Glutamatergic neuron (in vitro differentiated cells): ENCODE measurements around the gene TIAL1. TPM values are rescaled to one million over a fixed set of nuclear protein-coding genes. Genes with fewer than 3 reads are reported as not detected.
A peak's percentile ranks its signal among the peaks of the same experiment; 100 is the strongest.

Experiments used
- DNase-seq: peaks from one replicate; pipeline ENCODE4 v3.0.0; 2022
- H3K27ac Mint-ChIP-seq: one replicate; pipeline ENCODE4 v1.8.0; 2020; ENCODE audit warnings: mild to moderate bottlenecking, mixed read lengths, inconsistent platforms; ENCODE audit not compliant: unreplicated experiment
- H3K27me3 Mint-ChIP-seq: one replicate; pipeline ENCODE4 v1.8.0; 2020; ENCODE audit warnings: mild to moderate bottlenecking, moderate library complexity, mixed read lengths, inconsistent platforms; ENCODE audit not compliant: unreplicated experiment
- H3K36me3 Mint-ChIP-seq: one replicate; pipeline ENCODE4 v1.8.0; 2020; ENCODE audit warnings: mild to moderate bottlenecking, mixed read lengths, inconsistent platforms; ENCODE audit not compliant: unreplicated experiment
- H3K4me1 Mint-ChIP-seq: one replicate; pipeline ENCODE4 v1.8.0; 2020; ENCODE audit warnings: mild to moderate bottlenecking, low read depth, mixed read lengths, inconsistent platforms; ENCODE audit not compliant: unreplicated experiment
- H3K4me3 Mint-ChIP-seq: one replicate; pipeline ENCODE4 v1.8.0; 2020; ENCODE audit warnings: mild to moderate bottlenecking, mixed read lengths, inconsistent platforms; ENCODE audit not compliant: unreplicated experiment
- H3K9me3 Mint-ChIP-seq: one replicate; pipeline ENCODE4 v1.8.0; 2020; ENCODE audit warnings: mild to moderate bottlenecking, moderate library complexity, mixed read lengths, inconsistent platforms; ENCODE audit not compliant: unreplicated experiment
- long read RNA-seq: library from polyadenylated mRNA; unstranded; transcript quantifications from one replicate; pipeline ENCODE4 v2.0.0, GENCODE V29; 2020; ENCODE audit not compliant: unreplicated experiment
- total RNA-seq: library from RNA; stranded (reverse); fragmentation: NEBNext Ultra II Directional; extraction: Animal tissue kit (Norgen Biotek cat#: 25700); gene quantifications from one replicate; pipeline ENCODE4 v1.2.1, GENCODE V29; 2021; ENCODE audit not compliant: unreplicated experiment
- TF ChIP-seq, protein P1 (sequence below): fragments of 200-600 bp; sonication (generic); IDR thresholded peaks from one replicate; pipeline ENCODE4 v1.5.0; 2021; ENCODE audit not compliant: partially characterized antibody, unreplicated experiment

TIAL1 gene
- total RNA-seq = 216 TPM
- long read RNA-seq, full-length matches to known transcripts = 6 of 13 reads
- long read RNA-seq, partial matches to known transcripts = 0 of 13 reads
- long read RNA-seq, other reads (novel, unspliced or antisense) = 7 of 13 reads

- Mint-ChIP-seq H3K27ac (peak within 1 kb of the TSS; percentile 98), H3K4me1 (peaks cover 24% of the 10 kb centered on the region), H3K36me3 (no peaks in the 10 kb centered on the region), H3K27me3 (peaks cover 8% of the 10 kb centered on the region), H3K4me3 (peak within 1 kb of the TSS; percentile 97), H3K9me3 (peaks cover 4% of the 10 kb centered on the region)
- peak; percentile 95 for DNase-seq
- TF ChIP-seq, protein P1, sequence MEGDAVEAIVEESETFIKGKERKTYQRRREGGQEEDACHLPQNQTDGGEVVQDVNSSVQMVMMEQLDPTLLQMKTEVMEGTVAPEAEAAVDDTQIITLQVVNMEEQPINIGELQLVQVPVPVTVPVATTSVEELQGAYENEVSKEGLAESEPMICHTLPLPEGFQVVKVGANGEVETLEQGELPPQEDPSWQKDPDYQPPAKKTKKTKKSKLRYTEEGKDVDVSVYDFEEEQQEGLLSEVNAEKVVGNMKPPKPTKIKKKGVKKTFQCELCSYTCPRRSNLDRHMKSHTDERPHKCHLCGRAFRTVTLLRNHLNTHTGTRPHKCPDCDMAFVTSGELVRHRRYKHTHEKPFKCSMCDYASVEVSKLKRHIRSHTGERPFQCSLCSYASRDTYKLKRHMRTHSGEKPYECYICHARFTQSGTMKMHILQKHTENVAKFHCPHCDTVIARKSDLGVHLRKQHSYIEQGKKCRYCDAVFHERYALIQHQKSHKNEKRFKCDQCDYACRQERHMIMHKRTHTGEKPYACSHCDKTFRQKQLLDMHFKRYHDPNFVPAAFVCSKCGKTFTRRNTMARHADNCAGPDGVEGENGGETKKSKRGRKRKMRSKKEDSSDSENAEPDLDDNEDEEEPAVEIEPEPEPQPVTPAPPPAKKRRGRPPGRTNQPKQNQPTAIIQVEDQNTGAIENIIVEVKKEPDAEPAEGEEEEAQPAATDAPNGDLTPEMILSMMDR = no peak
These were observed at the start of gene TIAL1 for GRCh38 chr10:119596537-119597404. Gene TIAL1, minus strand, starts transcription at chr10:119596964. Its CDS starts 499 bp downstream, at chr10:119596465.

GRCh38 chr10:119644994-119645393 lies 48.2 kb upstream of the TIAL1 start:
- Mint-ChIP-seq H3K27ac (no peak overlapping the region), H3K27me3 (no peaks in the 10 kb centered on the region), H3K9me3 (peaks cover 3% of the 10 kb centered on the region), H3K36me3 (peaks cover 13% of the 10 kb centered on the region), H3K4me3 (no peak overlapping the region), H3K4me1 (no peaks in the 10 kb centered on the region)
- no peak for DNase-seq
- TF ChIP-seq, protein P1 = no peak

DNA sequence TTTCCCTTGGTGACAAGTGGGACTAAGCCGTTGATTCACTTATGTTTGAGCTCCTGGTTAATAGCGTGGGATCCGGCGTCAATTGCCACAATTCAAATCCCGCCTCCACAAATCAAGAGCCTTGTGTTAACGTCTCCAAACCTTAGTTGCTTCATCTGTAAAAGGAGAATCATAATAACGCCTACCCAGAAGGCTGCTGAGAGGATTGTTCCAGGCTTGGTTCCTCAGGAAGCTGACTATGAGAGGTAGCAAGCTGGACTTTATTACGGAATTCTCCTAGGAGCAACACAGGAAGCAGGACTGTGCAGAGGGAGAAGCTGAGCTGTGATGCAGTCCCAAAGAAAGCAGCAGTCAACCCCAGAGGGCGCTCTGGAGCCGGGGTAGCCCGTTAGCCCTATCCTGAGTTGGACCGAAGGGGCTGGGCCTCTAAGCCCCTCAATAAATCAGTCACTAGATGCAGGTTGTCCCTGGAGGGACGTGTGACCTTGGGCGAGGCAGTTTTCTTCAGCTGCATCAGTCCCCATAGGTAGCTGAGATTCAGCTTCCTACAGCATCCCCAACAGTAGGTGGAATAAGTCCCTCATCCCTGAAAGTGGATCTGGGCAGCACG lies 47.5 kb upstream of the TIAL1 start:
- H3K4me1 Mint-ChIP-seq = no peaks in the 10 kb centered on the region
- DNase-seq = peak; percentile 24
- H3K27me3 Mint-ChIP-seq = no peaks in the 10 kb centered on the region
- H3K4me3 Mint-ChIP-seq = no peak overlapping the region
- TF ChIP-seq, protein P1 = no peak
- H3K36me3 Mint-ChIP-seq = peaks cover 9% of the 10 kb centered on the region
- H3K27ac Mint-ChIP-seq = no peak overlapping the region
- peaks cover 2% of the 10 kb centered on the region for H3K9me3 Mint-ChIP-seq

DNA sequence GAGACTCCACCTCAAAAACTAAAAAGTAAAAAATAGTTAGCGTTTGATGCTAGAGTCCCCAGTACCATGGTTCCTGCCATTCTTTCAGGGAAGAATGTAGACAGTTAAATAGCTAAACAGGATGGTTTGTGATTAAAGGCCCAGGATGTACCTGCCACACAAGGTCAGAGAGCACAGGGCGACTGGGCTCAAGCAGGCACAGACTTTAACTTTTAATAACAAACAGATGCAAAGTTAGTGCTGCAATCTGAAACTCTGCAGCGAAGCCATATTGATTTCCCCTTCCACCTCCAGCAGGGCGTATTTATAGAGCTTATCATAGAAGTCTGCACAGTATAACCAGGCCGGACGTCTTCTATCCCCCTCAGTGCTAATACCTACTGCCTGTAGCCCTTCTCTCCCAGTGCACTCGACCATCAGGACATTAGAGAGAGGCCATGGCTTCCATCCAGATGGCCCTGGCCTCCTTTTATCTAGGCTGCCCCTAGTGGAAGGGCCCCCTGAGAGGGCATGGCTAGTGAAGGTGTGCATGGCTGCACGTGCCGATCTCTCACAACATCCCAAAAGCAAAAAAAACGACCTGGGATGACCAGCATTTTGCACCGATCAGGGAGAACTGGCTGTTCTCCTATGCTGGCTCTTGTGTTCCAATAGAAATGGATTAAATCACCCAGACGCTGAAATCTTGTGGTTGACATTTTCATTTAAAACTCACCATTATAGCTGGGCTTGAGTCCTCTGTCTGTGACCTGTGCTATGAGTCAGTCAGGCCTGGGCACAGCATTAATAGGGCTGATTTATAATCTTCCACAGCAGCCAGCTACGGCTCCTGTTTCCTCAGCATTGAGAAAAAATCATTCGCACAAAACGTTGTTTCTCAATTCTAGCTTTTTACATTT lies 46.8 kb upstream of the TIAL1 start:
- H3K27me3 Mint-ChIP-seq = no peaks in the 10 kb centered on the region
- DNase-seq = no peak
- no peak overlapping the region for H3K4me3 Mint-ChIP-seq
- no peak overlapping the region for H3K27ac Mint-ChIP-seq
- peaks cover 9% of the 10 kb centered on the region for H3K36me3 Mint-ChIP-seq
- H3K4me1 Mint-ChIP-seq = no peaks in the 10 kb centered on the region
- peaks cover 2% of the 10 kb centered on the region for H3K9me3 Mint-ChIP-seq
- TF ChIP-seq, protein P1 = no peak
